HL-60 (cell line): ENCODE results near the gene NRXN2.

ENCODE experiments used
- CTCF ChIP-seq: IDR thresholded peaks from one replicate; pipeline ENCODE4 v1.5.1; 2011; ENCODE audit warnings: low read length, control low read depth, inconsistent platforms; ENCODE audit not compliant: insufficient read depth
- POLR2AphosphoS5 ChIP-seq: IDR thresholded peaks from 2 replicates; pipeline ENCODE4 v1.6.1; 2012; ENCODE audit warnings: low read depth
- TF ChIP-seq, protein P1 (sequence below): IDR thresholded peaks from 2 replicates; pipeline ENCODE4 v1.6.1; 2012; ENCODE audit warnings: low read depth; ENCODE audit not compliant: insufficient replicate concordance

GRCh38 chr11:64687204-64687603 lies 35.8 kb downstream of the NRXN2 start:
- TF ChIP-seq CTCF (no peak), POLR2AphosphoS5 (no peak)
- TF ChIP-seq, protein P1, sequence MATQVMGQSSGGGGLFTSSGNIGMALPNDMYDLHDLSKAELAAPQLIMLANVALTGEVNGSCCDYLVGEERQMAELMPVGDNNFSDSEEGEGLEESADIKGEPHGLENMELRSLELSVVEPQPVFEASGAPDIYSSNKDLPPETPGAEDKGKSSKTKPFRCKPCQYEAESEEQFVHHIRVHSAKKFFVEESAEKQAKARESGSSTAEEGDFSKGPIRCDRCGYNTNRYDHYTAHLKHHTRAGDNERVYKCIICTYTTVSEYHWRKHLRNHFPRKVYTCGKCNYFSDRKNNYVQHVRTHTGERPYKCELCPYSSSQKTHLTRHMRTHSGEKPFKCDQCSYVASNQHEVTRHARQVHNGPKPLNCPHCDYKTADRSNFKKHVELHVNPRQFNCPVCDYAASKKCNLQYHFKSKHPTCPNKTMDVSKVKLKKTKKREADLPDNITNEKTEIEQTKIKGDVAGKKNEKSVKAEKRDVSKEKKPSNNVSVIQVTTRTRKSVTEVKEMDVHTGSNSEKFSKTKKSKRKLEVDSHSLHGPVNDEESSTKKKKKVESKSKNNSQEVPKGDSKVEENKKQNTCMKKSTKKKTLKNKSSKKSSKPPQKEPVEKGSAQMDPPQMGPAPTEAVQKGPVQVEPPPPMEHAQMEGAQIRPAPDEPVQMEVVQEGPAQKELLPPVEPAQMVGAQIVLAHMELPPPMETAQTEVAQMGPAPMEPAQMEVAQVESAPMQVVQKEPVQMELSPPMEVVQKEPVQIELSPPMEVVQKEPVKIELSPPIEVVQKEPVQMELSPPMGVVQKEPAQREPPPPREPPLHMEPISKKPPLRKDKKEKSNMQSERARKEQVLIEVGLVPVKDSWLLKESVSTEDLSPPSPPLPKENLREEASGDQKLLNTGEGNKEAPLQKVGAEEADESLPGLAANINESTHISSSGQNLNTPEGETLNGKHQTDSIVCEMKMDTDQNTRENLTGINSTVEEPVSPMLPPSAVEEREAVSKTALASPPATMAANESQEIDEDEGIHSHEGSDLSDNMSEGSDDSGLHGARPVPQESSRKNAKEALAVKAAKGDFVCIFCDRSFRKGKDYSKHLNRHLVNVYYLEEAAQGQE = no peak
